Amygdala (tissue), 56 donors: Measurements from ENCODE around the gene ZFPM1.

Experiments
- DNase-seq, 56 donors: peaks; one replicate each; lab custom pipeline; 2025; lab: John Stamatoyannopoulos, UW

ZFPM1 gene

GRCh38 chr16:88494335-88495154 lies 41.5 kb downstream of the ZFPM1 start:
- no peak for DNase-seq

GRCh38 chr16:88495268-88495772 lies 42.2 kb downstream of the ZFPM1 start:
- DNase-seq, result no peak

- no peak for DNase-seq
Measured at GRCh38 chr16:88497561-88498462, 44.7 kb downstream of the ZFPM1 start.

GRCh38 chr16:88498576-88499208 lies 45.6 kb downstream of the ZFPM1 start:
- no peak for DNase-seq

GRCh38 chr16:88499292-88499691 lies 46.2 kb downstream of the ZFPM1 start:
- no peak for DNase-seq

GRCh38 chr16:88499836-88500251 lies 46.8 kb downstream of the ZFPM1 start:
- no peak for DNase-seq

- DNase-seq, result no peak
Measured at GRCh38 chr16:88500255-88500661, 47.2 kb downstream of the ZFPM1 start.

GRCh38 chr16:88502371-88502770 lies 49.3 kb downstream of the ZFPM1 start:
- no peak for DNase-seq

- no peak for DNase-seq
Measured at GRCh38 chr16:88502776-88503280, 49.7 kb downstream of the ZFPM1 start.

- DNase-seq, result no peak
Measured at GRCh38 chr16:88503374-88503770, 50.3 kb downstream of the ZFPM1 start.

- no peak for DNase-seq
Measured at GRCh38 chr16:88503771-88504488, 50.9 kb downstream of the ZFPM1 start.

GRCh38 chr16:88504489-88505404 lies 51.7 kb downstream of the ZFPM1 start:
- DNase-seq, result no peak

- DNase-seq, result peak in 3 of 56 donors; percentile 10 to 57 (median 29)
Measured at GRCh38 chr16:88505405-88506082, 52.5 kb downstream of the ZFPM1 start.

- no peak for DNase-seq
Measured at GRCh38 chr16:88506723-88507122, 53.6 kb downstream of the ZFPM1 start.

GRCh38 chr16:88507231-88507743 lies 54.2 kb downstream of the ZFPM1 start:
- DNase-seq, result no peak

- no peak for DNase-seq
Measured at GRCh38 chr16:88508376-88508867, 55.3 kb downstream of the ZFPM1 start.

- no peak for DNase-seq
Measured at GRCh38 chr16:88508868-88509748, 56.0 kb downstream of the ZFPM1 start.
